H9 (cell line): ENCODE measurements around the gene CPT1A. TPM values are rescaled to one million over a fixed set of nuclear protein-coding genes. Genes with fewer than 3 reads are reported as not detected.

Source experiments
- DNase-seq: peaks from one replicate; pipeline ENCODE4 v3.0.0-alpha.2; 2017
- H2AFZ ChIP-seq: one replicate; pipeline ENCODE4 v1.6.1; 2013; ENCODE audit warnings: mild to moderate bottlenecking, low read length, control low read depth, moderate library complexity
- H2AK5ac ChIP-seq: 2 replicates; pipeline ENCODE4 v1.6.1; 2013; ENCODE audit warnings: low read length, control low read depth, mixed read lengths; ENCODE audit not compliant: insufficient read length
- H2BK120ac ChIP-seq: one replicate; pipeline ENCODE4 v1.6.1; 2013; ENCODE audit warnings: low read depth, mild to moderate bottlenecking, low read length, control low read depth, inconsistent platforms; ENCODE audit not compliant: poor library complexity, severe bottlenecking
- H2BK12ac ChIP-seq: 2 replicates; pipeline ENCODE4 v1.6.1; 2013; ENCODE audit warnings: low read length, control low read depth, mixed read lengths, low read depth; ENCODE audit not compliant: insufficient read length
- H2BK15ac ChIP-seq: 2 replicates; pipeline ENCODE4 v1.6.1; 2013; ENCODE audit warnings: low read depth, low read length, control low read depth
- H2BK20ac ChIP-seq: one replicate; pipeline ENCODE4 v1.6.1; 2013; ENCODE audit warnings: low read depth, mild to moderate bottlenecking, low read length, control low read depth, inconsistent platforms; ENCODE audit not compliant: poor library complexity, severe bottlenecking
- H2BK5ac ChIP-seq: 2 replicates; pipeline ENCODE4 v1.6.1; 2013; ENCODE audit warnings: low read length, control low read depth, mixed read lengths; ENCODE audit not compliant: insufficient read length
- H3K14ac ChIP-seq: 2 replicates; pipeline ENCODE4 v1.6.1; 2013; ENCODE audit warnings: low read length, control low read depth; ENCODE audit not compliant: insufficient read depth
- H3K18ac ChIP-seq: 2 replicates; pipeline ENCODE4 v1.6.1; 2013; ENCODE audit warnings: low read depth, mild to moderate bottlenecking, mixed read lengths, low read length, control low read depth; ENCODE audit not compliant: insufficient read length
- H3K23ac ChIP-seq: 2 replicates; pipeline ENCODE4 v1.6.1; 2013; ENCODE audit warnings: low read length, control low read depth, mixed read lengths, low read depth; ENCODE audit not compliant: insufficient read length
- H3K23me2 ChIP-seq: 2 replicates; pipeline ENCODE4 v1.6.1; 2013; ENCODE audit warnings: low read depth, mild to moderate bottlenecking, mixed read lengths, low read length, control low read depth; ENCODE audit not compliant: insufficient read length, poor library complexity, severe bottlenecking
- H3K27ac ChIP-seq: 2 replicates; pipeline ENCODE4 v1.5.1; 2013; ENCODE audit warnings: low read length, control low read depth, mixed read lengths, low read depth; ENCODE audit not compliant: insufficient read length
- H3K27me3 ChIP-seq: 2 replicates; pipeline ENCODE4 v1.6.1; 2013; ENCODE audit warnings: low read length, control low read depth, inconsistent platforms; ENCODE audit not compliant: insufficient read depth
- H3K4ac ChIP-seq: 2 replicates; pipeline ENCODE4 v1.6.1; 2013; ENCODE audit warnings: low read depth, mild to moderate bottlenecking, control low read depth, inconsistent platforms, low read length, moderate library complexity
- H3K4me1 ChIP-seq: 2 replicates; pipeline ENCODE4 v1.6.1; 2013; ENCODE audit warnings: low read length, control low read depth, inconsistent platforms; ENCODE audit not compliant: insufficient read depth
- H3K4me2 ChIP-seq: 2 replicates; pipeline ENCODE4 v1.6.1; 2013; ENCODE audit warnings: low read length, control low read depth, mixed read lengths; ENCODE audit not compliant: insufficient read length, insufficient read depth
- H3K56ac ChIP-seq: 2 replicates; pipeline ENCODE4 v1.6.1; 2013; ENCODE audit warnings: low read depth, mild to moderate bottlenecking, mixed read lengths, low read length, control low read depth; ENCODE audit not compliant: insufficient read length
- H3K79me1 ChIP-seq: 2 replicates; pipeline ENCODE4 v1.6.1; 2013; ENCODE audit warnings: low read depth, mild to moderate bottlenecking, moderate library complexity, low read length, control low read depth, inconsistent platforms; ENCODE audit not compliant: insufficient read depth, poor library complexity, severe bottlenecking
- H3K79me2 ChIP-seq: 2 replicates; pipeline ENCODE4 v1.6.1; 2013; ENCODE audit warnings: low read length, control low read depth, inconsistent platforms; ENCODE audit not compliant: insufficient read depth
- H3K9ac ChIP-seq: 2 replicates; pipeline ENCODE4 v1.6.1; 2013; ENCODE audit warnings: low read length, control low read depth, mixed read lengths; ENCODE audit not compliant: insufficient read length; ENCODE audit errors: extremely low read depth
- H3K9me3 ChIP-seq: one replicate; pipeline ENCODE4 v1.6.1; 2013; ENCODE audit warnings: low read depth, low read length, inconsistent platforms; ENCODE audit not compliant: control insufficient read depth
- H3T11ph ChIP-seq: one replicate; pipeline ENCODE4 v1.6.1; 2013; ENCODE audit warnings: mild to moderate bottlenecking, low read length, control low read depth, inconsistent platforms
- H4K20me1 ChIP-seq: one replicate; pipeline ENCODE4 v1.6.1; 2013; ENCODE audit not compliant: control insufficient read depth, insufficient read length, insufficient read depth
- H4K5ac ChIP-seq: 2 replicates; pipeline ENCODE4 v1.6.1; 2013; ENCODE audit warnings: low read depth, mild to moderate bottlenecking, mixed read lengths, low read length, control low read depth; ENCODE audit not compliant: insufficient read length
- H4K8ac ChIP-seq: replicated peaks from 2 replicates; pipeline ENCODE4 v1.6.1; 2013; ENCODE audit warnings: low read length, control low read depth, mixed read lengths, low read depth; ENCODE audit not compliant: insufficient read length
- H4K91ac ChIP-seq: 2 replicates; pipeline ENCODE4 v1.6.1; 2013; ENCODE audit warnings: low read depth, mild to moderate bottlenecking, moderate library complexity, mixed read lengths, low read length, control low read depth; ENCODE audit not compliant: insufficient read length
- H3K27ac Mint-ChIP-seq, 3 experiments: 2 replicates in 2 of 3; 3 replicates in 1 of 3; pipeline ENCODE4 v1.8.0; 2020 to 2021; ENCODE audit warnings: mixed read lengths in 3 of 3, mild to moderate bottlenecking in 1 of 3, moderate library complexity in 1 of 3
- H3K27me3 Mint-ChIP-seq: 2 replicates; pipeline ENCODE4 v1.8.0; 2021; ENCODE audit warnings: low read depth, mild to moderate bottlenecking, moderate library complexity, mixed read lengths
- H3K36me3 Mint-ChIP-seq, 3 experiments: 2 replicates in 2 of 3; 3 replicates in 1 of 3; pipeline ENCODE4 v1.8.0; 2020 to 2021; ENCODE audit warnings: low read depth in 3 of 3, mixed read lengths in 3 of 3; ENCODE audit not compliant: insufficient read depth in 1 of 3
- H3K4me1 Mint-ChIP-seq, 2 experiments: 2 replicates each; pipeline ENCODE4 v1.8.0; 2020; ENCODE audit warnings: mixed read lengths in 2 of 2
- H3K4me3 Mint-ChIP-seq, 2 experiments: 2 replicates in 1 of 2; 3 replicates in 1 of 2; pipeline ENCODE4 v1.8.0; 2020 to 2021; ENCODE audit warnings: mild to moderate bottlenecking in 2 of 2, mixed read lengths in 2 of 2, moderate library complexity in 1 of 2
- H3K9me3 Mint-ChIP-seq, 2 experiments: 2 replicates in 1 of 2; 3 replicates in 1 of 2; pipeline ENCODE4 v1.8.0; 2020; ENCODE audit warnings: mild to moderate bottlenecking in 2 of 2, mixed read lengths in 2 of 2, moderate library complexity in 1 of 2
- WGBS: extraction: QIAGEN DNeasy Blood & Tissue Kit; methylation state at CpG from one replicate; pipeline ENCODE4 v1.1.7; 2013; ENCODE audit warnings: missing lambda C conversion rate, low lambda C conversion rate, mixed read lengths; ENCODE audit not compliant: insufficient read length; ENCODE audit errors: extremely low coverage; 5-methylcytosine and 5-hydroxymethylcytosine counted together
- total RNA-seq: library from RNA; stranded (reverse); gene quantifications from 2 replicates; pipeline ENCODE4 v1.2.1, GENCODE V29; 2021
- TF ChIP-seq, protein P1 (sequence below): fragments of 200-600 bp; sonication (generic); conservative IDR thresholded peaks from 3 replicates; pipeline ENCODE4 v1.8.0; 2021; ENCODE audit warnings: antibody characterized with exemption, mild to moderate bottlenecking

The CPT1A gene
- total RNA-seq, 1 experiment from 2014 or later = 7.5 TPM

DNA sequence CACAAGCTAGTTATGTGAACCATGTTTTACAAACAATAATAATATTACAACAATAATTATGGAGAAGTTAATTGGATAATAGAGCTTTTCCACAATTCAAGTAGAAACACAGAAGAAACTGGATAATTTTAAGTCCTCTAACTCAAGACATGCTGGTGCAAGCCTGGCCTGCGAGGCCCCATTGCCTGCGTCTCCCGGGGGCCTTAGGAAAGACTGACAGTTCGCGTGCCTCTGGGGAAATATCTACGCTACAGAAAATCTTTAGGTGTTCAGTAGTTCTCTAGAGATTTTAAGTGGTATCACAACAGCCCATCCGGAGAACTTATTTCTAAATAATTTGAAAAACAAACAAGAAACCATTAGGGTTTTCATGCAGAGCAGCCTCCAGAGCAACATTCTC, 134.2 kb downstream of the CPT1A start:
- H2BK5ac ChIP-seq = no peak overlapping the region
- H2BK12ac ChIP-seq = no peak overlapping the region
- H3K9me3 Mint-ChIP-seq = no peaks in the 10 kb centered on the region
- H4K8ac ChIP-seq = no peak overlapping the region
- no peaks in the 10 kb centered on the region for H3K9me3 ChIP-seq
- no peaks in the 10 kb centered on the region for H3K79me1 ChIP-seq
- no peak overlapping the region for H3K18ac ChIP-seq
- no peaks in the 10 kb centered on the region for H3K79me2 ChIP-seq
- no peak overlapping the region for H3K27ac ChIP-seq
- no peak overlapping the region for H3K27ac Mint-ChIP-seq
- H2AK5ac ChIP-seq = no peak overlapping the region
- H2BK120ac ChIP-seq = no peak overlapping the region
- no peak overlapping the region for H2BK15ac ChIP-seq
- no peaks in the 10 kb centered on the region for H3K36me3 Mint-ChIP-seq
- H3K23me2 ChIP-seq = no peaks in the 10 kb centered on the region
- DNase-seq = no peak
- H3K4ac ChIP-seq = no peak overlapping the region
- H3K9ac ChIP-seq = no peak overlapping the region
- TF ChIP-seq, protein P1, sequence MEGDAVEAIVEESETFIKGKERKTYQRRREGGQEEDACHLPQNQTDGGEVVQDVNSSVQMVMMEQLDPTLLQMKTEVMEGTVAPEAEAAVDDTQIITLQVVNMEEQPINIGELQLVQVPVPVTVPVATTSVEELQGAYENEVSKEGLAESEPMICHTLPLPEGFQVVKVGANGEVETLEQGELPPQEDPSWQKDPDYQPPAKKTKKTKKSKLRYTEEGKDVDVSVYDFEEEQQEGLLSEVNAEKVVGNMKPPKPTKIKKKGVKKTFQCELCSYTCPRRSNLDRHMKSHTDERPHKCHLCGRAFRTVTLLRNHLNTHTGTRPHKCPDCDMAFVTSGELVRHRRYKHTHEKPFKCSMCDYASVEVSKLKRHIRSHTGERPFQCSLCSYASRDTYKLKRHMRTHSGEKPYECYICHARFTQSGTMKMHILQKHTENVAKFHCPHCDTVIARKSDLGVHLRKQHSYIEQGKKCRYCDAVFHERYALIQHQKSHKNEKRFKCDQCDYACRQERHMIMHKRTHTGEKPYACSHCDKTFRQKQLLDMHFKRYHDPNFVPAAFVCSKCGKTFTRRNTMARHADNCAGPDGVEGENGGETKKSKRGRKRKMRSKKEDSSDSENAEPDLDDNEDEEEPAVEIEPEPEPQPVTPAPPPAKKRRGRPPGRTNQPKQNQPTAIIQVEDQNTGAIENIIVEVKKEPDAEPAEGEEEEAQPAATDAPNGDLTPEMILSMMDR = no peak
- no peak overlapping the region for H3K14ac ChIP-seq
- H4K91ac ChIP-seq = no peak overlapping the region
- no peak overlapping the region for H3T11ph ChIP-seq
- no peak overlapping the region for H3K4me2 ChIP-seq
- no peaks in the 10 kb centered on the region; the same call in 1 of the 2 replicates for H3K27me3 Mint-ChIP-seq
- H3K23ac ChIP-seq = no peak overlapping the region
- peaks cover 45% of the 10 kb centered on the region in 2 experiments for H3K4me1 Mint-ChIP-seq
- H4K20me1 ChIP-seq = no peaks in the 10 kb centered on the region
- H2AFZ ChIP-seq = no peak overlapping the region
- H3K56ac ChIP-seq = no peak overlapping the region
- no peak overlapping the region for H2BK20ac ChIP-seq
- no peak overlapping the region for H4K5ac ChIP-seq
- no peak overlapping the region for H3K4me3 Mint-ChIP-seq
- WGBS = no CpG with 5 or more reads among the region's 7 CpGs
- H3K4me1 ChIP-seq = peaks cover 5% of the 10 kb centered on the region; the same call in 1 of the 2 replicates
- H3K27me3 ChIP-seq = no peaks in the 10 kb centered on the region
